ENCODE measurements around the gene HOXC4.
"Not testable (repeated sequence)": the region's sequence is repeated elsewhere in the genome, so short reads cannot be mapped to it uniquely, and the experiment has no call there.

Gene HOXC4

DNA sequence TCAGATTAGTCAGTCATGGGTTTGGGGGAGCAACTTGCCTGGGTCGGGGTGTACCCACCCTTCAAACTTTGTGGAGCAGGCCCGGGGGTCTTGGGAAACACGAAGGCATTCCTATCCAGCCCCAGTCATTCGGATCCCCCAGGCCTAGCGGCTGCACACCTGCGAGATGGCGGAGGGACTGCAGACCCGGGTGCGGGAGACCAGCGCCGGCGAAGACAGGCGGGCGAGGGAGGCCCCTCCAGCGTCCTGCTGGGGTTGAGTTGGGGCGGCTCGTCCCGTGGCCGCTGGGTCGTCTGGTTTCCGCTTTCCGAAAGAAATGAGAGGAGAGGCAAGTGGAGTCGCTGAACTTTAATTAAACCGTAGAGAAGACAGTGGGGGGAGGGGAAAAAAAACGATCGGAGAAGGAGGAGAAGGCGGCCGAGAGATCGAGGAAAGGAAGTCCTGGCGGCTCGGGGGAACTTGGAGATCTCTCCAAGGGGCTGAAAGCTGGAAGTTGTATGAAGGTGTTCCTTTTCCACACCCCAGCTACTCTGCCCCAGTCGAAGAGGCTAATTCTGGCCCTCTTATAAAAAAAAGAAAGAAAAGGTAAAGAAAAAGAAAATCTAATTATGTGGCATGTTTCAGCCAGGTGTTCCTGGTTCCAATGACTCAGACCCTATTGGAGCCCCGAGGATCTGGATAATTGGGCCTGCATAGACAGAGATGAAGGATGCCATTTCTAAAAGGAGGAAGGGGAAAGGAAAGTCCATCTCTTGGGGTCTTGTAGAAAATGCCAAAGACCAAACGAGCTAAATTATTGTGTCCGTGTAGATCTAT is 28.2 kb downstream of the HOXC4 start:
- DNase-seq (ENCODE audit: low spot score); in situ Hi-C loops (cut with MboI; ENCODE audit: low pct_unique_long_range_greater_than_20kb, low sequenced_read_pairs, unreplicated experiment): not testable (repeated sequence)

DNA sequence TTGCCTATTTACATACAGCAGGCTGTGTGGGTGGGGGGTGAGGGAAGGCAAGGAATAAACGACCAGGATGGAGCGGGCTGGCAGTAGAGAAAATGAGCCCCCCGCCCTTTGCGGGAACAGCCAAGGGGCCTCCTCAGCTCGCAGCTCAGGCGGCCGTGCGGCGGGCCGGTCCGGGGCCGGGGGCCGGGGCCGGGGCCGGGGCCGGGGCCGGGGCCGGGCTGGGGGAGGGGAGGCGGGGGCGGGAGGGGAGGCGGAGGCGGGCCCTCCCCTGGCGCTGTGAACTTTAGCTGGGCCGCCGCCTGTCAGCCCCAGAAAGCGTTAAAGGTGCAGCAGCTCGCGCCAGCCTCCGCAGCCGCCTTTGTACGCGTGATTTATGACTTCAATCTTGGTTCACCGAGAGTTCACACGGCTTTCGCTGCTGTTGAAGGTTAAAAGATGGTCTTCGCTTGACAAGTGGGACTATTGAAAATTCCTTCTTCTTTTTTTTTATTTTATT is 28.8 kb downstream of the HOXC4 start:
- TF ChIP-seq, protein P1, sequence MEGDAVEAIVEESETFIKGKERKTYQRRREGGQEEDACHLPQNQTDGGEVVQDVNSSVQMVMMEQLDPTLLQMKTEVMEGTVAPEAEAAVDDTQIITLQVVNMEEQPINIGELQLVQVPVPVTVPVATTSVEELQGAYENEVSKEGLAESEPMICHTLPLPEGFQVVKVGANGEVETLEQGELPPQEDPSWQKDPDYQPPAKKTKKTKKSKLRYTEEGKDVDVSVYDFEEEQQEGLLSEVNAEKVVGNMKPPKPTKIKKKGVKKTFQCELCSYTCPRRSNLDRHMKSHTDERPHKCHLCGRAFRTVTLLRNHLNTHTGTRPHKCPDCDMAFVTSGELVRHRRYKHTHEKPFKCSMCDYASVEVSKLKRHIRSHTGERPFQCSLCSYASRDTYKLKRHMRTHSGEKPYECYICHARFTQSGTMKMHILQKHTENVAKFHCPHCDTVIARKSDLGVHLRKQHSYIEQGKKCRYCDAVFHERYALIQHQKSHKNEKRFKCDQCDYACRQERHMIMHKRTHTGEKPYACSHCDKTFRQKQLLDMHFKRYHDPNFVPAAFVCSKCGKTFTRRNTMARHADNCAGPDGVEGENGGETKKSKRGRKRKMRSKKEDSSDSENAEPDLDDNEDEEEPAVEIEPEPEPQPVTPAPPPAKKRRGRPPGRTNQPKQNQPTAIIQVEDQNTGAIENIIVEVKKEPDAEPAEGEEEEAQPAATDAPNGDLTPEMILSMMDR (IDR thresholded peaks at IDR 0.05; ENCODE audit: extremely low read depth, insufficient read depth, missing control alignments), result no peak
- in situ Hi-C loops (cut with MboI; ENCODE audit: low pct_unique_long_range_greater_than_20kb, low sequenced_read_pairs, unreplicated experiment), result no loop called here
- no peak for DNase-seq (ENCODE audit: low spot score)

DNA sequence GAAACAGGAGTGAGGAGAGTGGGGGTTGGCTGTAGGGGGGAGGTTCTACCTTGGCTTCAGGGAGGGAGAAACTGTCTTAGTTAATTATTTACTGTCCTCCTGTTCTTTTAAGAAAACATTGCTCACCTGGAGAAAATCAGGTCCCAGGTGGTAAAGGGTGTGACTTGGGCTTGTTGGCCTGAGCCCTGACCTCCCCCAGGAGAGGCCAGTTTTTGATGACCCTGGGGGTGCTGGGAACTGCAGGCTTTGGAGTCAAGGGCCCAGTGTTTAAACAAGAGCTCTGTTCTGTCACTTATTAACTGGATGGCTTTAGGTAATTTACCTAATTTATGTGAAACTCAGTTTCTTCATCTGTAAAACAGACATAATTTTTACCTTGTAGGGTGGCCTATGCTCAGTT is 34.4 kb downstream of the HOXC4 start:
- in situ Hi-C loops (cut with MboI; ENCODE audit: low pct_unique_long_range_greater_than_20kb, low sequenced_read_pairs, unreplicated experiment); DNase-seq (ENCODE audit: low spot score): not testable (repeated sequence)

GRCh38 chr12:54089465-54089864 is 35.8 kb downstream of the HOXC4 start:
- in situ Hi-C loops (cut with MboI; ENCODE audit: low pct_unique_long_range_greater_than_20kb, low sequenced_read_pairs, unreplicated experiment); DNase-seq (ENCODE audit: low spot score): not testable (repeated sequence)

DNA sequence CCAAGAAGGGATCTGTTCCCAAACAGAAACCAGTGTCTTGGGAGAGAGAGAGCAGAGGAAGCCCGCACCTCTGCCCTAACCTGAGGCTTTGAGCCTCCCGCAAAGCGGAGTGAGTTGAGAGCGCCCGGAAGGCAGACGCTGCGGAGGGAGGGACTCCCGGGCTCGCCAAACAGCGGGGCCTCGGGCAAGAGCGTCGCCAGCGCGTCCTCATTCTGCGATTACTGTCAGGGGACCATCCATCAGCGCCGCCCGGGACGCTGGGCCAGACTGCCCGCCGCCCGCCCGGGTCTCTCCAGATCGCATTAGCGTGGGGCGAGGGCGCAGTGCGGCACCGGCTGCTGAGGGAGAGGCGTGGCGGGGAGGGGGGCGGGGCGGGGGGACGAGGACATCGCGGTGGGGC is 36.7 kb downstream of the HOXC4 start:
- in situ Hi-C loops (cut with MboI; ENCODE audit: low pct_unique_long_range_greater_than_20kb, low sequenced_read_pairs, unreplicated experiment); DNase-seq (ENCODE audit: low spot score): not testable (repeated sequence)

GRCh38 chr12:54092943-54093342 is 39.3 kb downstream of the HOXC4 start:
- not testable (repeated sequence) for DNase-seq (ENCODE audit: low spot score)

GRCh38 chr12:54095928-54096327 is 42.3 kb downstream of the HOXC4 start:
- DNase-seq (ENCODE audit: low spot score); in situ Hi-C loops (cut with MboI; ENCODE audit: low pct_unique_long_range_greater_than_20kb, low sequenced_read_pairs, unreplicated experiment): not testable (repeated sequence)

More at GRCh38 chr12:54092943-54093342, 39.3 kb downstream of the HOXC4 start:
- in situ Hi-C loops (cut with MboI; ENCODE audit: low pct_unique_long_range_greater_than_20kb, low sequenced_read_pairs, unreplicated experiment), result not testable (repeated sequence)

- DNase-seq (ENCODE audit: low spot score); in situ Hi-C loops (cut with MboI; ENCODE audit: low pct_unique_long_range_greater_than_20kb, low sequenced_read_pairs, unreplicated experiment): not testable (repeated sequence)
These were observed 45.0 kb downstream of the HOXC4 start for GRCh38 chr12:54098644-54099043.

- in situ Hi-C loops (cut with MboI; ENCODE audit: low pct_unique_long_range_greater_than_20kb, low sequenced_read_pairs, unreplicated experiment); DNase-seq (ENCODE audit: low spot score): not testable (repeated sequence)
These were observed 47.0 kb downstream of the HOXC4 start for GRCh38 chr12:54100588-54100987.

DNA sequence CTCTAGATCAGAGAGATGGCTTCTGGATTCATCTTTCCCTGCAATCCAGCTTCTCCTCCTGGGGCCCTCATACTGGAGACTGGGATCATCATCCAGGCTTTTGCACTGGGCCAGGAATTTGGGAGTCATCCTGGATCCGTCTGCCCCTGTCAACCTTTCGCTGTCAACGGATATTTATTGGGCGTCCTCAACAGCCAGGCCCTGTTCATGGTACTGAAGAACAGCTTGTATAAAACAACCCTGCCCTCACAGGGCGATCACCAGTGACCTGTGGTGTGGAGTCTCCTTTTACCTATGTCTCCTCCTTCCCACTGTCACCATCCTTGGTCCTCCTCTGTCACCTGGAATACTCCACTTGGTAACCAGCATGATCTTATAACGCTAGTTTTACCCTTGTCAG is 48.6 kb downstream of the HOXC4 start:
- in situ Hi-C loops (cut with MboI; ENCODE audit: low pct_unique_long_range_greater_than_20kb, low sequenced_read_pairs, unreplicated experiment); DNase-seq (ENCODE audit: low spot score): not testable (repeated sequence)

DNA sequence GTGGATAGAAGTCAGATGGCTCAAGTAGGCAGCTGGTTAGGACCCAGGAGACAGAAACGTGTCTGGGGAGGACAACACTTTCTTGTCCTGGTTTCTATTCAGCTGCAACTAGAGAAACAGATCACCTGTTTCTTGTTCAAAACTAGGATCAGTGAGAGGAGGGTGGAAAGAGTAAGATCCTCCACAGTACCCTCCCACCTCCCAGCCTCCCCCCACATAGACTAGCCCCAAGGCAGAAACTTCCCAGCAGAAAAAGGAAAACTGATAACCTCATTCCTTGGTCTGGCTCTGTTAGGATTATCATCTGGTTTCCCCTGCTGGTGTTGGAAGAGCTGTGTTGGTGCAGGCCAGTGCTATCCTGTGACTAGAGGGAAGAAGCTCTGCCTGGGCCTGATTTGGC is 50.2 kb downstream of the HOXC4 start:
- DNase-seq (ENCODE audit: low spot score); in situ Hi-C loops (cut with MboI; ENCODE audit: low pct_unique_long_range_greater_than_20kb, low sequenced_read_pairs, unreplicated experiment): not testable (repeated sequence)

All from GM13977 (cell line).